Fibroblast of the aortic adventitia (primary cell): ENCODE results near the gene GRIK2. TPM values are rescaled to one million over a fixed set of nuclear protein-coding genes. Genes with fewer than 3 reads are reported as not detected.
"Not testable (repeated sequence)": the region's sequence is repeated elsewhere in the genome, so short reads cannot be mapped to it uniquely, and the experiment has no call there.

ENCODE experiments used
- DNase-seq: peaks from one replicate; pipeline ENCODE4 v3.0.0-alpha.2; 2010; ENCODE audit warnings: low read depth
- H3K4me3 ChIP-seq: 2 replicates; pipeline ENCODE4 v1.5.1; 2011; ENCODE audit warnings: low read depth, mild to moderate bottlenecking, control low read depth, low read length, moderate library complexity
- total RNA-seq: library from RNA; depleted of rRNA; stranded (reverse); fragments of >200 nt; gene quantifications from 2 replicates; pipeline ENCODE4 v1.2.3, GENCODE V29; 2012; ENCODE audit warnings: low replicate concordance
- TF ChIP-seq, protein P1 (sequence below): IDR thresholded peaks from 2 replicates; pipeline ENCODE4 v1.5.1; 2011; ENCODE audit warnings: mild to moderate bottlenecking, low read length, control low read depth, inconsistent platforms; ENCODE audit not compliant: insufficient read depth

Gene GRIK2
- total RNA-seq, 1 donor: 8.9 TPM

DNA sequence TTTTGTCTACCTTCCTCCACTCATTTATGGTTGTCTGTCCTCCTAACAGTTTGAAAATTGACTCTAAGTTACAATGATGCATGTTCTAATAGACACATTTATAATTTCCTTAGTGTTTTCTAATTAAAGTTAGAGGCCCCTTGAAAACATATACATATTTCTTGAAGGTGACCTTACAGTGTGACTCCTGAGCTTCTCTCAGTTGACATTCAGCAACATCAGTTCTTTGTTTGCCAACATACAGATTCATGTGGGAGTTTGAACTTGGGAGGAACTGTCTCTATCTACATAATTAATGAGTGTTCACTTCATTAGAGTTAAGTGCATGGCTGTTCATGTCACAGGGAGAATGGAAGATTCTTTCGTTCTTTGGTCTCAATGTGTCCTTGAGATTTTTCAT is 658.2 kb downstream of the GRIK2 start:
- DNase-seq: no peak
- TF ChIP-seq, protein P1, sequence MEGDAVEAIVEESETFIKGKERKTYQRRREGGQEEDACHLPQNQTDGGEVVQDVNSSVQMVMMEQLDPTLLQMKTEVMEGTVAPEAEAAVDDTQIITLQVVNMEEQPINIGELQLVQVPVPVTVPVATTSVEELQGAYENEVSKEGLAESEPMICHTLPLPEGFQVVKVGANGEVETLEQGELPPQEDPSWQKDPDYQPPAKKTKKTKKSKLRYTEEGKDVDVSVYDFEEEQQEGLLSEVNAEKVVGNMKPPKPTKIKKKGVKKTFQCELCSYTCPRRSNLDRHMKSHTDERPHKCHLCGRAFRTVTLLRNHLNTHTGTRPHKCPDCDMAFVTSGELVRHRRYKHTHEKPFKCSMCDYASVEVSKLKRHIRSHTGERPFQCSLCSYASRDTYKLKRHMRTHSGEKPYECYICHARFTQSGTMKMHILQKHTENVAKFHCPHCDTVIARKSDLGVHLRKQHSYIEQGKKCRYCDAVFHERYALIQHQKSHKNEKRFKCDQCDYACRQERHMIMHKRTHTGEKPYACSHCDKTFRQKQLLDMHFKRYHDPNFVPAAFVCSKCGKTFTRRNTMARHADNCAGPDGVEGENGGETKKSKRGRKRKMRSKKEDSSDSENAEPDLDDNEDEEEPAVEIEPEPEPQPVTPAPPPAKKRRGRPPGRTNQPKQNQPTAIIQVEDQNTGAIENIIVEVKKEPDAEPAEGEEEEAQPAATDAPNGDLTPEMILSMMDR: no peak

DNA sequence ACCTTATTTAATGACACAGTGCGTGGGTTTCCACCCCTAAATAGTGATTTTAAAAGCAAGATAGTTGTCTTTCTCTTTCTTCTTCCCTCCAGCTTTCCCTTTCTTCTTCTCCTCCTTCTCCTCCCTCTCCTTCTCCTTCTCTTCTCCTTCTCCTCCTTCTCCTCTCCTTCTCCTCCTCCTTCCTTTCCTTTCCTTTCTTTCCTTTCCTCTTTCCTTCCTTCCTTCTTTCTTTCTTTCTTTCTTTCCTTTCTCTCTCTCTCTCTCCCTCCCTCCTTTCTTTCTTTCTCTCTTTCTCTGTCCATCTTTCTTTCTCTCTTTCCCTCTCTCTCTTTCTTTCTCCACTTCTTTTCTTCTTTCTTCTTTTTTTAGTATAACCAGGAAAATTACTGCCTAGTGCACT is 670.6 kb downstream of the GRIK2 start:
- TF ChIP-seq, protein P1: no peak
- no peak for DNase-seq
- H3K4me3 ChIP-seq: no peak overlapping the region

More for the DNA sequence above, 658.2 kb downstream of the GRIK2 start:
- H3K4me3 ChIP-seq: no peak overlapping the region

DNA sequence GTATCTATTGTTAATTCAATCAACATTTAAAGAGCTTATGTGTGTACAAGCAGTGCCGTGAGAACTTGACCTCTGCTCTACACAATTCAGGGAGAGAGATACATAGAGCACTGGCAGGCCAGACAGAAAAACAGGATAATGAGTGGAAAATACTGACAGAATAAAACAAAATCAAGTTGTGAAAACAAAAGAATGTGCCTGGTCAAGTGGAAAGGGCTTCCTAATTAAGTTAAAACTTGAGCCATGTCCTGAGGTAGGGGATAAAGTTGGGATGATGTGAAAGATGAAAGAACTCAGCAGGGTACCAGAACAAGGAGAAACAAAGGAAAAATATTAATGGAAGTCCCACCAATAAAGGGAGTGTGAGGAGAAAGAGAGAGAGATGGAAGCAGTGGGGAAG is 672.8 kb downstream of the GRIK2 start:
- TF ChIP-seq, protein P1: no peak
- no peak overlapping the region for H3K4me3 ChIP-seq
- no peak for DNase-seq

DNA sequence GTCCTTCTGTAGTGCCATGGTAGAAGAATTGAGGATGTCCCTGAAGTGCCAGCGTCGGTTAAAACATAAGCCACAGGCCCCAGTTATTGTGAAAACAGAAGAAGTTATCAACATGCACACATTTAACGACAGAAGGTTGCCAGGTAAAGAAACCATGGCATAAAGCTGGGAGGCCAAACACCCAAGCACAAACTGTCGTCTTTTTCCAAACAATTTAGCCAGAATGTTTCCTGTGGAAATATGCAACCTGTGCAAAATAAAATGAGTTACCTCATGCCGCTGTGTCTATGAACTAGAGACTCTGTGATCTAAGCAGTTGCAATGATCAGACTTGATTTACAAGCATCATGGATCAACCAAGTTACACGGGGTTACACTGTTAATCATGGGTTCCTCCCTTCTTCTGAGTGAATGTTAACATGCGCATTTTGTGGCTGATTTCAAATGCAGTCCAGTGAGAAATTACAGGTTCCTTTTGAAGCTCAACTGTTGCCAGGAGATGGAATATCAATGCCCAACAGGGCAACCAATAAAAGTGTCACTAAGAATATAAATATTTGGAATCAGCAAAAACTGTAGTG is 674.9 kb downstream of the GRIK2 start:
- TF ChIP-seq, protein P1: no peak
- H3K4me3 ChIP-seq: no peak overlapping the region
- DNase-seq: no peak

DNA sequence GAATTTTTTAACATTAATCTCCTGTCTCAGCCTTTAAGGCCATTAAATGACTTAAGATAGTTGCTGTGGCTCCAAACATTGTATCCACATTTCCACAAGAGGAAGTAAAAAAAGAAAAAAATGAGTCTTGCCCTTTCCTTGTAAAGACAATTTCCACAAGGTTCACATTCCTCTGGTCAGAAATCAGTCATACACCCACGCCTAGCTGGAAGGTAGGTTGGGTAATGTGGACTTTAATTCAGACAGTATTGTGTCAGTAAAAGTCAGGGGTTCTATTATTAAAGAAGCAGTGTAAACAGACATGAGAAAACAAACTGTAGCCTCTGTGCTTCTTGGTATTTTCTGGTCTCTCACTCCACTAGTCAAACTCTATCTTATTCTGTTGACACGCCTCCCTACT is 682.0 kb downstream of the GRIK2 start:
- DNase-seq: no peak
- H3K4me3 ChIP-seq: no peak overlapping the region

DNA sequence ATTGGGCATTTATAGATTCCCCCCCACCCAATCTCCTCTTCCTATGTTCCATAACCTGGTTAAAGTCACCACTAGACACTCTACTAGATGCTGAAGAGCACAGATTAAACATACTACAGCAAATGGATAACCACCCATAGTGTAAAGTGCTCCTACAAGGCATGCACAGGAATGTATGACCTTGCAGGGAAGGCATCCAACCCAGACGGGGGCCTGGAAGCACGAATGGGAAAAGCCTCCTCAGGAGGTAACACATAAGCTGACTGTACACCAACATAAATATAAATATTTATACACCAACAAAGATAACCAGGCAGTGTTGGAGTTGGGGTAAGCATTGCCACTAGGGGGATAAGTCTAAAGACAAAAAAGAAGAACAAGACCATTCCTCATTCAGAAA is 691.7 kb downstream of the GRIK2 start:
- DNase-seq: no peak
- TF ChIP-seq, protein P1: no peak
- H3K4me3 ChIP-seq: no peak overlapping the region

More for the DNA sequence above, 682.0 kb downstream of the GRIK2 start:
- TF ChIP-seq, protein P1: no peak

DNA sequence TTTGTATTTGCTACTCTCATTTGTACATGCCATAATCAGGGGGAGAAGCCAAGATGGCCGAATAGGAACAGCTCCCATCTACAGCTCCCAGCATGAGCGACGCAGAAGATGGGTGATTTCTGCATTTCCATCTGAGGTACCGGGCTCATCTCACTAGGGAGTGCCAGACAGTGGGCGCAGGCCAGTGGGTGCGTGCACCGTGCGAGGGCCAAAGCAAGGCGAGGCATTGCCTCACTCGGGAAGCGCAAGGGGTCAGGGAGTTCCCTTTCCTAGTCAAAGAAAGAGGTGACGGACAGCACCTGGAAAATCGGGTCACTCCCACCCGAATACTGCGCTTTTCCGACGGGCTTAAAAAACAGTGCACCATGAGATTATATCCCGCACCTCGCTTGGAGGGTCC is 694.7 kb downstream of the GRIK2 start:
- DNase-seq: not testable (repeated sequence)

More for the DNA sequence above, 694.7 kb downstream of the GRIK2 start:
- H3K4me3 ChIP-seq: not testable (repeated sequence)
